LNCaP clone FGC (cell line): ENCODE results near the gene ASCL2.

ENCODE experiments used
- DNase-seq: peaks from one replicate; pipeline ENCODE4 v3.0.0-alpha.2; 2011; ENCODE audit warnings: low read depth
- H3K4me3 ChIP-seq: 2 replicates; pipeline ENCODE4 v1.5.1; 2011; ENCODE audit warnings: mild to moderate bottlenecking, low read depth, low read length, control low read depth
- TF ChIP-seq, protein P1 (sequence below): IDR thresholded peaks from 2 replicates; pipeline ENCODE4 v1.5.1; 2012; ENCODE audit warnings: mild to moderate bottlenecking; ENCODE audit not compliant: control insufficient read depth, insufficient read depth; ENCODE audit errors: extremely low read depth

The ASCL2 gene

GRCh38 chr11:2220173-2220771 lies 50.1 kb downstream of the ASCL2 start:
- TF ChIP-seq, protein P1, sequence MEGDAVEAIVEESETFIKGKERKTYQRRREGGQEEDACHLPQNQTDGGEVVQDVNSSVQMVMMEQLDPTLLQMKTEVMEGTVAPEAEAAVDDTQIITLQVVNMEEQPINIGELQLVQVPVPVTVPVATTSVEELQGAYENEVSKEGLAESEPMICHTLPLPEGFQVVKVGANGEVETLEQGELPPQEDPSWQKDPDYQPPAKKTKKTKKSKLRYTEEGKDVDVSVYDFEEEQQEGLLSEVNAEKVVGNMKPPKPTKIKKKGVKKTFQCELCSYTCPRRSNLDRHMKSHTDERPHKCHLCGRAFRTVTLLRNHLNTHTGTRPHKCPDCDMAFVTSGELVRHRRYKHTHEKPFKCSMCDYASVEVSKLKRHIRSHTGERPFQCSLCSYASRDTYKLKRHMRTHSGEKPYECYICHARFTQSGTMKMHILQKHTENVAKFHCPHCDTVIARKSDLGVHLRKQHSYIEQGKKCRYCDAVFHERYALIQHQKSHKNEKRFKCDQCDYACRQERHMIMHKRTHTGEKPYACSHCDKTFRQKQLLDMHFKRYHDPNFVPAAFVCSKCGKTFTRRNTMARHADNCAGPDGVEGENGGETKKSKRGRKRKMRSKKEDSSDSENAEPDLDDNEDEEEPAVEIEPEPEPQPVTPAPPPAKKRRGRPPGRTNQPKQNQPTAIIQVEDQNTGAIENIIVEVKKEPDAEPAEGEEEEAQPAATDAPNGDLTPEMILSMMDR, result no peak
- no peak for DNase-seq
- H3K4me3 ChIP-seq, result no peak overlapping the region

DNA sequence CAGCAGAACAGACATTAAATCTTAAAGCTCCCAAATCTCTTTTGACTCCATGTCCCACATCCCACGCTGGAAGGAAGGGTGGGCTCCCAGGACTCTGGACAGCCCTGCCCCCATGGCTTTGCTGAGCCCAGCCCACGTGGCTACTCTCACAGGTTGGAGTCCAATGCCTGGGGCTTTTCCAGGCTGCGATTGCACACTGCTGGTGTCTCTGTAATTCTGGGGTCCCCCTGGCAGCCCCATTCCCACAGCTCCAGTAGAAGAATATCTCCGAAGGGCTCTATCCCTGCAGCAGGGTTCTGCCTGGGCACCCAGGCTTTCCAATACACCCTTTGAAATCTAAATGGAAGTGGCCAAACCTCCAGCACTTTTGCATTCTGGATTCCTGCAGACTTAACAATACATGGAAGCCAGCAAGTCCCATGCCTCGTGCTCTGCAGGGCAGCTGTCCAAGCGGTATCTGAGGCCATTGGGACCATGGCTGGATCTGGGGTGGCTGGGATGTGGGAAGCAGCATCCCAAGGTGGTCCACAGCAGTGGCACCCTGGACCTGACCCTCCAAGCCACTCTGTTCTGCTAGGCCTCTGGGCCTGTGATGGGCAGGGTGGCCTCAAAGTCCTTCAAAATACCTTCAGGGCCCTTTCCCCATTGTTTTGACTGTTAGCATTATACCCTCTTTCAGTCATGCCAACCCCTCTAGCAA lies 50.9 kb downstream of the ASCL2 start:
- no peak overlapping the region for H3K4me3 ChIP-seq
- TF ChIP-seq, protein P1, result no peak

More for the DNA sequence above, 50.9 kb downstream of the ASCL2 start:
- no peak for DNase-seq
